Epithelial cell of alveolus of lung (primary cell): ENCODE measurements around the gene ANKS4B. TPM values are rescaled to one million over a fixed set of nuclear protein-coding genes. Genes with fewer than 3 reads are reported as not detected.

ENCODE experiments used
- total RNA-seq: library from RNA; depleted of rRNA; stranded (reverse); fragments of >200 nt; gene quantifications from 2 replicates; pipeline ENCODE4 v1.2.1, GENCODE V29; 2015

The ANKS4B gene
- total RNA-seq: not detected in 2 replicates

DNA sequence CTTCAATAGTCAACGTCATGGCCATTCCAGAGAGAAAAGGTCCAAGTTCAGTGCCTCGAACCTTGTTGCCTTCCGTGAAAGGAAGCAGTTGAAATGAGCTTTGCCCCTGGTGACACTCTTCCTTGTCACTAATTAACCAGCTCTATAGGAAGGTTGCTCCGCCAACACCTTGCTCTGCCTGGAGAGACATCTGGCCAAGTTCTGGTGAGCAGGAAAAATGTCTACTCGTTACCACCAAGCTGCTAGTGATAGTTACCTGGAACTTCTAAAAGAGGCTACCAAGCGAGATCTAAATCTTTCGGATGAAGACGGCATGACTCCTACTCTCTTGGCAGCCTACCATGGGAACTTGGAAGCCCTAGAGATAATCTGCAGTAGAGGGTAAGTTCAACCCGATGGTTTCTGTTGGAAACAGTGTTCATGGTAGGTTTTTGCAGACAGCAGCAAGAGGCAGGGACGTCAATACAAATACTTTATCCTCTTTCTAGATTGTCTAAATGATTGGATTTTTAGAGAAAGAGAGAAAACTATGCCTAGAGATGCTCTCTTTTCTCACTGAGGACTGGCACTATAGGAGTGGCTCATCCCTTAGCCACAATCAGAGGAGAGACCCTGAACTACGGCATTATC is at the start of gene ANKS4B:
Gene ANKS4B (plus strand): TSS at position 179 of the 630 bp plus-strand sequence. CDS start 39 bp downstream, at position 218.

DNA sequence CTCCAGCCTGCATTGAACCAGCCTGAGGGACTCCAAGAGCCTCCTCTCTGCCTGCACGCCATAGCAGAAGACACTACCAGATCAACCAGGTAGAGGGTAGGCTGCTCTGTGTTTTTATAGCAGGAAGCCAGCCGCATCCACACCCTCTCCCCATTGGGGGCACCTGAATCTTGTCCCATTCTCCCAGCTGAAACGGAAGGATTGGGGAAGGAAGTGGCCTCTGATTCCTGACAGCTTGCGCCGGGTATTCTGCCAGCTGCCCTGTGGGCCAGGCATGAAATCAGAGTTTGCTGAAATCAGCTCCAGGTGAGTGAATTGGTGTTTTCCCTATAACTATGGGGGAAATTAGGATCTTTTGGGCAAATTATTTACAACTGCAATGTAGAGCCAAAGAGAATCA is 22.0 kb upstream of the ANKS4B start, which contains the start of gene ZP2:
Gene ZP2 (minus strand): TSS at position 89 of the 400 bp plus-strand sequence. CDS start 27 bp downstream, at position 62.

DNA sequence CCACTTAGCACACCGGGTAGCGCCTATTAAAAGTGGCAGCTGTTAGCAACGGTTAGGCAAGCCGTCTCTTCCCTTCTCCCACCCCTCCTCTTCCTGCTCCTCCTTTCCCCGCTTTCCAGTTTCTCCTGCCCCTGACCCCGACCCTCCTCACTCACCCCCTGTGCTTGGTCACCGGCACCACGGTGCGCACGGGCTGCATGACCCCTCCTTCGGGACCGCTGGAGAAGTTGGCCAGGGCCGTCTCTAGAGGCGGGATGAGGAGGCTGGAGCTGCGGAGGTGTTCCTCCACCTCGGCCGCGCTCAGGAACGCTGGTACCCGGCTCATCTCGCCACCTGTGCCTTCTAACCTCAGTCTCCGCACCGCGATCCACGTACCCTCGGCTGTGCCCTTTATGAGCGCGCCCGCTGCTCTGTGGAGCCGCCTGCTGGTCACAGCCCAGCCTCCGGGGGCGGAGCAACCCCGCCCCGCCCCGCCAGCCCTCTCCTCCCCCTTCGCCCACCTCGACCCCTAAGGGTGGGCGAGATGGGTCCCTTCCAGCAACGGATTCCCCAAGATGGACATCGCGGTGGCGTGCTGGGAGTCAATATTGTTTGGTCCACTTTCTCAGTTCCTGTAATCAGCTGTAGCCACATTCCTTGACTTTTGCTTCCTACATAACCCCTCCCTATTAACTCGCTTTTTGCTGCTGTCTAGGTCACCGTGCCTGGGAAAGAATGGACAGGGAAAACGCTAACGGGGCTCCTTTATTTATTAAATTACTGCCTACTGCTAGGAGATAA is 44.6 kb downstream of the ANKS4B start, which contains the start of gene CRYM:
Gene CRYM (minus strand): TSS at position 364 of the 780 bp plus-strand sequence. CDS start 39 bp downstream, at position 325.

Other genes with a start within 250 kb of the ANKS4B start
- gene DNAH3, start 82.9 kb upstream of the ANKS4B start, total RNA-seq: not detected in 2 replicates
- gene LDAF1, start 75.0 kb upstream of the ANKS4B start, total RNA-seq: 17.5 and 40.2 TPM in 2 replicates
- not detected in 2 replicates for gene ZP2, start 22.1 kb upstream of the ANKS4B start, total RNA-seq
- not detected in 2 replicates for gene CRYM, start 44.6 kb downstream of the ANKS4B start, total RNA-seq